ENCODE results near the gene SLC30A3.

GRCh38 chr2:27264253-27264752 is 1.5 kb upstream of the SLC30A3 start:
- TF ChIP-seq CTCF (IDR thresholded peaks at IDR 0.05) (no peak), POLR2A (IDR thresholded peaks at IDR 0.05) (no peak)

Measured in Peyer's patch (tissue), 4 donors.